Lower leg skin (tissue), 4 donors: ENCODE data around the gene NOVA2. TPM values are rescaled to one million over a fixed set of nuclear protein-coding genes. Genes with fewer than 3 reads are reported as not detected.

Source experiments
- DNase-seq, 2 donors: peaks; one replicate each; pipeline ENCODE4 v3.0.0-alpha.2; 2019; ENCODE audit warnings: low spot score in 2 of 2
- H3K4me3 ChIP-seq: fragments of 200-600 bp; sonication (generic); 2 replicates; pipeline ENCODE4 v1.5.1; 2017; ENCODE audit warnings: mild to moderate bottlenecking, low read depth; ENCODE audit not compliant: poor library complexity, severe bottlenecking
- POLR2A ChIP-seq, 2 donors: fragments of 450-650 bp; IDR thresholded peaks; one replicate each; pipeline ENCODE4 v1.6.1; 2016 to 2017; ENCODE audit warnings: antibody characterized with exemption in 2 of 2, mild to moderate bottlenecking in 1 of 2, moderate library complexity in 1 of 2
- WGBS, 2 donors: methylation state at CpG; one replicate each; pipeline ENCODE4 v1.1.5; 2018; 5-methylcytosine and 5-hydroxymethylcytosine counted together
- intact Hi-C: fragments of 100-400 bp; cut with DNase I; formaldehyde crosslinking; loops from one replicate; pipeline ENCODE4 v1.15.0; 2023; ENCODE audit warnings: low total_unique reads
- total RNA-seq, 4 donors: library from RNA; depleted of rRNA; stranded (reverse); fragments of >200 nt; gene quantifications; one replicate each; pipeline ENCODE4 v1.1.0, GENCODE V29; 2016
- TF ChIP-seq, protein P1 (sequence below), 3 donors: fragments of 450-650 bp; IDR thresholded peaks; one replicate each; pipeline ENCODE4 v1.5.1; 2016; ENCODE audit warnings: antibody characterized with exemption in 3 of 3, mild to moderate bottlenecking in 3 of 3, moderate library complexity in 2 of 3

The NOVA2 gene
- total RNA-seq, 4 donors from 2014 or later: 0.25 to 0.91 (median 0.66) TPM

DNA sequence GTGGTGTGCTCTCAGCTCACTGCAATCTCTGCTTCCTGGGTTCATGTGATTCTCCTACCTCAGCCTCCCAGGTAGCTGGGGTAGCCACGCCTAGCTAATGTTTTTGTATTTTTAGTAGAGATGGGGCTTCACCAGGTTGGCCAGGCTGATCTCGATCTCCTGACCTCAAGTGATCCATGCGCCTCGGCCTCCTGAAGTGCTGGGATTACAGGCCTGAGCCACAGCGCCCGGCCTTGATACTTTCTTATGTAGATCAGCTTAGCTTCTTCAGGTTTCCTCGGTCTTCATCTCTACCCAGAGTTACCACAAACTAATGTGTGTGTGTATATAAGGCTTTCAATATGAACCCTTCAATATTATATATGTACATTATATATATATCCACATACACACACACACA is 11.7 kb upstream of the NOVA2 start:
- TF ChIP-seq, protein P1, sequence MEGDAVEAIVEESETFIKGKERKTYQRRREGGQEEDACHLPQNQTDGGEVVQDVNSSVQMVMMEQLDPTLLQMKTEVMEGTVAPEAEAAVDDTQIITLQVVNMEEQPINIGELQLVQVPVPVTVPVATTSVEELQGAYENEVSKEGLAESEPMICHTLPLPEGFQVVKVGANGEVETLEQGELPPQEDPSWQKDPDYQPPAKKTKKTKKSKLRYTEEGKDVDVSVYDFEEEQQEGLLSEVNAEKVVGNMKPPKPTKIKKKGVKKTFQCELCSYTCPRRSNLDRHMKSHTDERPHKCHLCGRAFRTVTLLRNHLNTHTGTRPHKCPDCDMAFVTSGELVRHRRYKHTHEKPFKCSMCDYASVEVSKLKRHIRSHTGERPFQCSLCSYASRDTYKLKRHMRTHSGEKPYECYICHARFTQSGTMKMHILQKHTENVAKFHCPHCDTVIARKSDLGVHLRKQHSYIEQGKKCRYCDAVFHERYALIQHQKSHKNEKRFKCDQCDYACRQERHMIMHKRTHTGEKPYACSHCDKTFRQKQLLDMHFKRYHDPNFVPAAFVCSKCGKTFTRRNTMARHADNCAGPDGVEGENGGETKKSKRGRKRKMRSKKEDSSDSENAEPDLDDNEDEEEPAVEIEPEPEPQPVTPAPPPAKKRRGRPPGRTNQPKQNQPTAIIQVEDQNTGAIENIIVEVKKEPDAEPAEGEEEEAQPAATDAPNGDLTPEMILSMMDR (IDR thresholded peaks at IDR 0.05): no peak
- TF ChIP-seq POLR2A (IDR thresholded peaks at IDR 0.05): no peak
- no peak for DNase-seq
- intact Hi-C loops: no loop called here
- no peak overlapping the region for H3K4me3 ChIP-seq
- WGBS, 2 donors: 77 to 82% methylated on average over 7 of the region's 7 CpGs

DNA sequence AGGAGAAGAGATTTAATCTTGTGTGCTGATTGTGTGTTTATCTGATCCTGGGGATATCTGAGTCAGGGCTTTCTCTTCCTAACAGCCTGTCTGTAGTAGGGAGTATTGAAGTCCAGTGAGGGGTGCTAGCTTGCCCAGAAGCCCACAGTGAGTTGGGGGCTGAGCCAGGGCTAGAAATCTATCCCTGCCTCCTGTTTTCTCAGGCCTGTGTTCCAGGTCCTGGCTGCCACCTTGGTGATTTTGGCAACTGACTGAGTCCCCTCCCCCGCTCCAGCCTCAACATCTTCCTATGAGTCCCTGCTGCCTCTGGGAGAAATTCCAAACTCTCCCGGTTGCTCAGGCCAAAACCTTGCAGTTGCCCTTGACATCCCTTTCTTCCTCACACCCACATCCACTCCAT is 7.7 kb upstream of the NOVA2 start:
- no peak overlapping the region for H3K4me3 ChIP-seq
- TF ChIP-seq, protein P1 (IDR thresholded peaks at IDR 0.05): no peak
- TF ChIP-seq POLR2A (IDR thresholded peaks at IDR 0.05): no peak
- WGBS, 2 donors: 40 to 61% methylated on average over 2 of the region's 2 CpGs
- no peak for DNase-seq
- intact Hi-C loops: no loop called here

DNA sequence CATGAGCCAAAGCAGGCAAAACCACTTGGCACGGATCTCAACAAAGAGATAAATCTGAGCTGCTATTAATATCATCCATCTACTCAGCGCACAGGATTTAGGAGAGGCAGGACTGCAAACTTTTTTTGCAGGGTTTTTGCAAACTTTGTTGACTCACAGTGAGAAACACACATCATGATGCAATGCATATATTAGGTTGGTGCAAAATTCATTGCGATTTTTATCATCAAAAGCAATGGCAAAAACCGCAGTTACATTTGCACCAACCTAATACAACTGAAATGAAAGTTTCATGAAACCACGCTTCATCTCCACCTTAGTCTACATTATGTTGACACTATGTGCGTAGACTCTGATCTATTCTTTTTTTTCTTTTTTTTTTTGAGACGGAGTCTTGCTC is 4.5 kb upstream of the NOVA2 start:
- intact Hi-C loops: no loop called here
- WGBS, 2 donors: 77 to 79% methylated on average over 7 of the region's 7 CpGs
- DNase-seq: no peak
- no peak for TF ChIP-seq POLR2A (IDR thresholded peaks at IDR 0.05)
- TF ChIP-seq, protein P1 (IDR thresholded peaks at IDR 0.05): no peak
- H3K4me3 ChIP-seq: no peak overlapping the region

DNA sequence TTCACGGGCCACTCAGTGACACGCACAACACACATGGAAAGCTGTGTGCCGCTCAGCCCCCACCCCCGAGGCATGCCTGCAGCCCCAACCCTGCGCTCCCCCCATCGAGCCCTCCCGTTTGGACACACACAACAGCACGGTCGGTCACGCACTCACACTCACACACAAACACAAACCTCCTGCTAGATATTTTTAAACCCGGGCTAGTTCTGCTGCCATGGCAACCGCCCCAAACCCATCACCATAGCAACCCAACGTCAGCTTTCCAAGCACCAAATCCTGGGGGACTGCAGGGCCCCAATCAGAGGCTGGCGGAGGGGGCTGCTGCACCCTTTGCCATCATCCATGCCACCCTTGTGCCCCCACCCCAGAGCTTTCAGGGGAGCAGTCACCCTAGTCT is 2.5 kb upstream of the NOVA2 start:
- DNase-seq: no peak
- H3K4me3 ChIP-seq: no peak overlapping the region
- TF ChIP-seq POLR2A (IDR thresholded peaks at IDR 0.05): no peak
- TF ChIP-seq, protein P1 (IDR thresholded peaks at IDR 0.05): no peak
- WGBS, 2 donors: 44 to 50% methylated on average over 14 of the region's 14 CpGs
- intact Hi-C loops: no loop called here

DNA sequence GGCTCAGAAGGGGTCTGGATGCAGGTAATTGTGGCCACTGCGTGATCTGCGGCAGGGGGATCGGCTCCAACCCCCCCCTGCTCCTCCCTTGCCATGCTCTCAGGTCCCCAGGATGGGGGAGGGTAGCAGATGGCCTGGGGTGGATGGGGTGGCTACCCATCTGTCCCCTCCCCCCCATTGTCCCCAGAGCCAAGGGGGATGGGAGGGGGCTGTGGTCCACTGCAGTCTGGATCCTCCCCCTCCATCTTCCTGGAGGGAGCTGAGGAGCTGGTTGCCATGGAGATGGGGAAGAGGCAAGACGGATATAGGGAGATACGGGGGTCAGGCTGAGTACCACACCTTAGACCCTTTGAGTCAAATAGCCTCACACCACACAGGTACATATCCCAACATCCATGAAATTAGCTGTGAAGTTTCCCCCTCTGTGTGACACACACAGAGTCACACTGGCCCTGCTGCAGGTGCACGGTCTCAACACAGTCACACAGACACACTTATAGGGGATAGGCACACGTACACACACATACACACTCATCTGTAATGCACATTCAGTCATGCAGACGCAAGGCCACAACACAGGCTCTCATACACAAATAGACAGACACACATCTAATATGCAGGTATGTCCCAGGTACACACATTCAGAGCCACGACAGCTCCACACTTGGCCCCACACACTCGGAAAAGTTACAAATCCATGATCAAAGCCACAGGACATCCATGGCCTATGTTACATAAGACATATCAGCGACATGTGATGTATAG is 1.8 kb upstream of the NOVA2 start:
- TF ChIP-seq POLR2A (IDR thresholded peaks at IDR 0.05): no peak
- TF ChIP-seq, protein P1 (IDR thresholded peaks at IDR 0.05): no peak
- intact Hi-C loops: no loop called here
- H3K4me3 ChIP-seq: no peak overlapping the region
- WGBS, 2 donors: 70 to 79% methylated on average over 11 of the region's 11 CpGs
- DNase-seq: no peak
